KMS-11 (cell line): ENCODE measurements around the gene FBXO48.

ENCODE experiments used
- H2AFZ ChIP-seq: fragments of 200-600 bp; sonication (generic); 2 replicates; pipeline ENCODE4 v1.6.1; 2016; ENCODE audit warnings: antibody characterized with exemption, mixed run types, low read depth
- H3K27ac ChIP-seq: fragments of 200-600 bp; sonication (generic); 2 replicates; pipeline ENCODE4 v1.6.1; 2016; ENCODE audit warnings: mild to moderate bottlenecking, mixed run types
- H3K27me3 ChIP-seq: fragments of 200-600 bp; sonication (generic); 2 replicates; pipeline ENCODE4 v1.6.1; 2017; ENCODE audit warnings: mild to moderate bottlenecking, low read depth, mixed run types, moderate library complexity; ENCODE audit not compliant: insufficient read depth
- H3K36me3 ChIP-seq: fragments of 200-600 bp; sonication (generic); 2 replicates; pipeline ENCODE4 v1.6.1; 2017; ENCODE audit warnings: mild to moderate bottlenecking, mixed run types; ENCODE audit not compliant: insufficient read depth
- H3K4me1 ChIP-seq: fragments of 200-600 bp; sonication (generic); 2 replicates; pipeline ENCODE4 v1.6.1; 2016; ENCODE audit warnings: mild to moderate bottlenecking, low read depth, mixed run types; ENCODE audit not compliant: poor library complexity, severe bottlenecking
- H3K4me2 ChIP-seq: fragments of 200-600 bp; sonication (generic); 2 replicates; pipeline ENCODE4 v1.7.0; 2016; ENCODE audit warnings: mild to moderate bottlenecking, mixed run types
- H3K4me3 ChIP-seq: fragments of 200-600 bp; sonication (generic); IDR thresholded peaks from 2 replicates; pipeline ENCODE4 v1.6.1; 2017; ENCODE audit warnings: low read depth, low read length, mixed read lengths; ENCODE audit not compliant: insufficient read depth
- H3K79me2 ChIP-seq: fragments of 200-600 bp; sonication (generic); 2 replicates; pipeline ENCODE4 v1.6.1; 2016; ENCODE audit warnings: low read depth, mixed run types; ENCODE audit not compliant: insufficient read depth
- H3K9ac ChIP-seq: fragments of 200-600 bp; sonication (generic); 2 replicates; pipeline ENCODE4 v1.6.1; 2016; ENCODE audit warnings: mild to moderate bottlenecking, mixed run types
- H4K20me1 ChIP-seq: fragments of 200-600 bp; sonication (generic); 2 replicates; pipeline ENCODE4 v1.6.1; 2016; ENCODE audit warnings: mild to moderate bottlenecking, mixed run types; ENCODE audit not compliant: insufficient read depth
- TF ChIP-seq, protein P1 (sequence below): fragments of 200-600 bp; sonication (generic); conservative IDR thresholded peaks from 2 replicates; pipeline ENCODE4 v1.6.1; 2017; ENCODE audit warnings: low read depth, mild to moderate bottlenecking, antibody characterized with exemption, low read length, moderate library complexity, mixed read lengths

FBXO48 gene

DNA sequence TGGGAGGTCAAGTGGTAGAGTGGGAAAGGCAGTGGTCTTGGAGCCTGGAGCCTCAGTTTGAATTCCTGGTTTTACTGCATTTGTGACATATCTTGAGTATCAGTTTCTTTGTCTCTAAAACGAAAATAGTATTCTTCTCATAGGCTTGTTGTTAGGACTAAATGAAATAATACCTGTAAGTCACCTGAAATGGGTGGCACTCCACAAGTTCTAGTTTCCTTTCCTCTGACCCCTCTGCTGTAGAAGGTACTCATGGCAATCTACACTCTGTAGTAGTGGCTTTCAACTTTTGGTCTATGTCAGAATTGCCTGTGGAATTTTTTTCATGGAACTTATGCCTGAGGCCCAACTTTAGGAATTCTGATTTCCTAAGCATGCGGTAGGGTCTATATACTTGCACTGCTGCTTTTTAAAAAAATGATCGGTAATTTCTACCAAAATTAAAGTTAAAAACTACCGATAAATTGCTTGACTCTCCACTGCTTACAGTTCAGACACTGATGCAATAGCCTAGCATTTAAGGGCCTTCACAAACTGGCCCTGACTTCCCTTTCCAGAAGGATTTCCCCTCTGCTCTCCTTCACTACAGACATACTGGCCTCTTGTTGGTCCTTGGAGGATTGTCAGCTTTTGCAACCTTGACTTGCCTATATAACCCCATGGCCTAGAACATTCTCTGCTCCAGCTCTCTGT is 54.8 kb downstream of the FBXO48 start:
- H3K4me2 ChIP-seq = peak overlapping the region; percentile 73
- no peaks in the 10 kb centered on the region for H3K36me3 ChIP-seq
- peaks cover 41% of the 10 kb centered on the region for H3K4me1 ChIP-seq
- peak overlapping the region; percentile 46 for H3K27ac ChIP-seq
- TF ChIP-seq, protein P1, sequence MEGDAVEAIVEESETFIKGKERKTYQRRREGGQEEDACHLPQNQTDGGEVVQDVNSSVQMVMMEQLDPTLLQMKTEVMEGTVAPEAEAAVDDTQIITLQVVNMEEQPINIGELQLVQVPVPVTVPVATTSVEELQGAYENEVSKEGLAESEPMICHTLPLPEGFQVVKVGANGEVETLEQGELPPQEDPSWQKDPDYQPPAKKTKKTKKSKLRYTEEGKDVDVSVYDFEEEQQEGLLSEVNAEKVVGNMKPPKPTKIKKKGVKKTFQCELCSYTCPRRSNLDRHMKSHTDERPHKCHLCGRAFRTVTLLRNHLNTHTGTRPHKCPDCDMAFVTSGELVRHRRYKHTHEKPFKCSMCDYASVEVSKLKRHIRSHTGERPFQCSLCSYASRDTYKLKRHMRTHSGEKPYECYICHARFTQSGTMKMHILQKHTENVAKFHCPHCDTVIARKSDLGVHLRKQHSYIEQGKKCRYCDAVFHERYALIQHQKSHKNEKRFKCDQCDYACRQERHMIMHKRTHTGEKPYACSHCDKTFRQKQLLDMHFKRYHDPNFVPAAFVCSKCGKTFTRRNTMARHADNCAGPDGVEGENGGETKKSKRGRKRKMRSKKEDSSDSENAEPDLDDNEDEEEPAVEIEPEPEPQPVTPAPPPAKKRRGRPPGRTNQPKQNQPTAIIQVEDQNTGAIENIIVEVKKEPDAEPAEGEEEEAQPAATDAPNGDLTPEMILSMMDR = no peak
- H3K27me3 ChIP-seq = no peaks in the 10 kb centered on the region
- H3K4me3 ChIP-seq = no peak overlapping the region
- H3K79me2 ChIP-seq = no peaks in the 10 kb centered on the region
- no peak overlapping the region for H3K9ac ChIP-seq
- peak overlapping the region; percentile 23; the same call in 1 of the 2 replicates for H2AFZ ChIP-seq
- H4K20me1 ChIP-seq = no peaks in the 10 kb centered on the region

DNA sequence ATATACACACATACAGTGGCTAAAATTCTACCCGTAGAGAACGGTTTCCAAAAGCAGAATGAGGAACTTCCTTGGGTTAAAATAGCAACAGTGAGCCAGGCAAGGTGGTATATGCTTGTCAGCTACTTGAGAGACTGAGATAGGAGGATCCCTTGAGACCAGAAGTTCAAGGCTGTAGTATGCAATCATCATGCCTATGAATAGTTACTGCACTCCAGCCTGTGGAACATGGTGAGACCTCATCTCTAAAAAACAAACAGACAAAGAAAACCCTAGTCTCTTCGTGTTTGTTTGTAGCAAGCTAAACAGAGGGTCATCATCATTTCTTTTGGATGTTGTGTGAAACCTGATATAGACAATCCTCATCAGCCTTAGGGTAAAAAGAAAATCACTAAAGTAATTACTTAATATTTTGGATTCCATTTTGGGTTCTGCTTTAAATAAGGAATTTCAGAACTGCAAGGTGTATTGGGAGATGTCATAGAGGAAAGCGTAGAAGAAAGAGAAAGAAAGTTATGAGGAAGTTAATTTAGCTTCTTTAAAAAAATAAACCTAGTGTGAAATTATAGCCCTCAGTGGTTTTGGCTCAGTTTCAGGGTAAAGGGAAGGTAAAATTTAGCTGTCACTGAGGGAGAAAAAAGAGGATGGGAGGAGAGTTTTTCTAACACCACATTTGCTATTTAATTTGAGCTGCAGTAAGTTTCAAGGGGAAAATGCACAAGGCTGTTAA is 55.5 kb downstream of the FBXO48 start:
- Histone ChIP-seq H2AFZ (peak overlapping the region; percentile 23; the same call in 1 of the 2 replicates), H3K4me2 (peak overlapping the region; percentile 73)

More for the DNA sequence above, 55.5 kb downstream of the FBXO48 start:
- TF ChIP-seq, protein P1 = no peak
- Histone ChIP-seq H4K20me1 (no peaks in the 10 kb centered on the region), H3K9ac (no peak overlapping the region), H3K27me3 (no peaks in the 10 kb centered on the region), H3K79me2 (no peaks in the 10 kb centered on the region), H3K27ac (peak overlapping the region; percentile 46), H3K36me3 (no peaks in the 10 kb centered on the region), H3K4me3 (no peak overlapping the region), H3K4me1 (peaks cover 34% of the 10 kb centered on the region)
